SK-N-SH (cell line): ENCODE results near the gene XXYLT1. TPM values are rescaled to one million over a fixed set of nuclear protein-coding genes. Genes with fewer than 3 reads are reported as not detected.

Source experiments
- CTCF ChIA-PET: fragments of 300-600, 350-600 bp; formaldehyde crosslinking; extraction: SDS; loops from one replicate; lab custom pipeline; 2021; lab: Yijun Ruan, JAX
- POLR2A ChIA-PET: fragments of 350-600 bp; sonication (Branson Sonifier 250); formaldehyde crosslinking; extraction: SDS; loops from one replicate; lab custom pipeline; 2020; ENCODE audit warnings: antibody characterized with exemption, inconsistent platforms; lab: Yijun Ruan, JAX
- DNase-seq: peaks from one replicate; pipeline ENCODE4 v3.0.0; 2012
- H2AFZ ChIP-seq: fragments of 200-600 bp; sonication (generic); 2 replicates; pipeline ENCODE4 v1.8.1; 2016; ENCODE audit warnings: antibody characterized with exemption, mild to moderate bottlenecking, low read depth
- H3F3A ChIP-seq: fragments of 200-600 bp; sonication (generic); replicated peaks from 2 replicates; pipeline ENCODE3; 2016; ENCODE audit warnings: antibody characterized with exemption, mild to moderate bottlenecking; ENCODE audit not compliant: insufficient read depth
- H3K27ac ChIP-seq, 2 experiments: fragments of 200-500 bp in 1 of 2; fragments of 200-600 bp in 1 of 2; sonication (Bioruptor generic) in 1 of 2; sonication (generic), shearing (Covaris generic) in 1 of 2; 2 replicates each; pipeline versions ENCODE4 v1.5.1 to v1.6.1; 2014 to 2016; ENCODE audit warnings: low read depth in 2 of 2, inconsistent platforms in 1 of 2, low read length in 1 of 2, mild to moderate bottlenecking in 1 of 2, mixed read lengths in 1 of 2
- H3K27me3 ChIP-seq: fragments of 200-600 bp; sonication (generic), shearing (Covaris generic); 2 replicates; pipeline ENCODE4 v1.6.1; 2016; ENCODE audit warnings: mixed run types; ENCODE audit not compliant: insufficient read depth
- H3K36me3 ChIP-seq, 2 experiments: fragments of 200-500 bp in 1 of 2; fragments of 200-600 bp in 1 of 2; sonication (Bioruptor generic) in 1 of 2; sonication (generic) in 1 of 2; replicated peaks in 1 of 2; 2 replicates each; pipeline versions ENCODE3 to v1.5.1; 2014 to 2016; ENCODE audit warnings: low read length in 1 of 2, mild to moderate bottlenecking in 1 of 2; ENCODE audit not compliant: insufficient read depth in 2 of 2, control insufficient read depth in 1 of 2
- H3K4me1 ChIP-seq, 2 experiments: fragments of 200-500 bp in 1 of 2; fragments of 200-600 bp in 1 of 2; sonication (Bioruptor generic) in 1 of 2; sonication (generic), shearing (Covaris generic) in 1 of 2; 2 replicates each; pipeline versions ENCODE4 v1.5.1 to v1.6.1; 2014 to 2016; ENCODE audit warnings: low read depth in 1 of 2, low read length in 1 of 2, mixed run types in 1 of 2; ENCODE audit not compliant: insufficient read depth in 2 of 2, control insufficient read depth in 1 of 2
- H3K4me2 ChIP-seq: fragments of 200-600 bp; sonication (generic), shearing (Covaris generic); 2 replicates; pipeline ENCODE4 v1.6.1; 2017; ENCODE audit warnings: mixed run types
- H3K4me3 ChIP-seq, 2 experiments: fragments of 200-500 bp in 1 of 2; fragments of 200-600 bp in 1 of 2; sonication (Bioruptor generic) in 1 of 2; sonication (generic), shearing (Covaris generic) in 1 of 2; 2 replicates each; pipeline versions ENCODE4 v1.5.1 to v1.8.1; 2014 to 2016; ENCODE audit warnings: low read depth in 2 of 2, inconsistent platforms in 1 of 2, low read length in 1 of 2, mild to moderate bottlenecking in 1 of 2, mixed read lengths in 1 of 2, moderate library complexity in 1 of 2
- H3K79me2 ChIP-seq: fragments of 200-600 bp; sonication (generic); 2 replicates; pipeline ENCODE4 v1.8.1; 2017; ENCODE audit warnings: mild to moderate bottlenecking; ENCODE audit not compliant: insufficient read depth
- H3K9ac ChIP-seq: fragments of 200-600 bp; sonication (generic); 2 replicates; pipeline ENCODE4 v1.6.1; 2017; ENCODE audit warnings: mixed run types
- H3K9me2 ChIP-seq: fragments of 200-600 bp; sonication (generic); 2 replicates; pipeline ENCODE4 v1.6.1; 2017; ENCODE audit warnings: mixed run types
- H3K9me3 ChIP-seq: fragments of 200-600 bp; sonication (generic); 2 replicates; pipeline ENCODE4 v1.6.1; 2017; ENCODE audit warnings: mixed run types, mild to moderate bottlenecking, moderate library complexity
- H4K20me1 ChIP-seq: fragments of 200-600 bp; sonication (generic); 2 replicates; pipeline ENCODE4 v1.6.1; 2017; ENCODE audit warnings: mild to moderate bottlenecking, mixed run types; ENCODE audit not compliant: insufficient read depth
- CHD2 ChIP-seq: fragments of 150-350 bp; IDR thresholded peaks from 2 replicates; pipeline ENCODE4 v1.6.1; 2018; ENCODE audit warnings: low read length; ENCODE audit not compliant: partially characterized antibody
- ELF1 ChIP-seq: IDR thresholded peaks from 2 replicates; pipeline ENCODE4 v1.4.0; 2012
- EP300 ChIP-seq, 2 experiments: IDR thresholded peaks; 2 replicates each; pipeline versions ENCODE4 v1.4.0 to v1.6.1; 2012; ENCODE audit warnings: borderline replicate concordance in 1 of 2, low read depth in 1 of 2, low read length in 1 of 2
- FOXJ3 ChIP-seq: sonication (generic); formaldehyde crosslinking; IDR thresholded peaks from 2 replicates; pipeline ENCODE4 v1.5.1; 2020; ENCODE audit warnings: mild to moderate bottlenecking, missing genetic modification reagents
- FOXM1 ChIP-seq: IDR thresholded peaks from 2 replicates; pipeline ENCODE4 v1.4.0; 2012; ENCODE audit warnings: low read depth, mild to moderate bottlenecking
- POLR2AphosphoS5 ChIP-seq: IDR thresholded peaks from 2 replicates; pipeline ENCODE4 v1.6.1; 2012; ENCODE audit warnings: low read depth, low read length
- RAD21 ChIP-seq: IDR thresholded peaks from 2 replicates; pipeline ENCODE4 v1.6.1; 2012; ENCODE audit warnings: mild to moderate bottlenecking, low read length
- RCOR1 ChIP-seq: fragments of 150-350 bp; IDR thresholded peaks from 2 replicates; pipeline ENCODE4 v1.6.1; 2017; ENCODE audit warnings: antibody characterized with exemption, low read length
- TAF1 ChIP-seq: IDR thresholded peaks from 2 replicates; pipeline ENCODE4 v1.6.1; 2012; ENCODE audit warnings: low read depth, mild to moderate bottlenecking, low read length, moderate library complexity, borderline replicate concordance
- TCF12 ChIP-seq: IDR thresholded peaks from 2 replicates; pipeline ENCODE4 v1.4.0; 2012
- YY1 ChIP-seq: IDR thresholded peaks from 2 replicates; pipeline ENCODE4 v1.4.0; 2012; ENCODE audit warnings: low read depth, mild to moderate bottlenecking
- WGBS: methylation state at CpG from one replicate; pipeline ENCODE4 v1.1.6; 2017; ENCODE audit warnings: low lambda C conversion rate; 5-methylcytosine and 5-hydroxymethylcytosine counted together
- polyA plus RNA-seq, 3 experiments: library from polyadenylated mRNA; depleted of rRNA; stranded (reverse); fragments of >200 nt; gene quantifications; 2 replicates each; pipeline ENCODE4 v1.2.3, GENCODE V29; 2012
- TF ChIP-seq, protein P1 (sequence below): IDR thresholded peaks from 2 replicates; pipeline ENCODE4 v1.6.1; 2012; ENCODE audit warnings: mild to moderate bottlenecking, low read depth, low read length, moderate library complexity
- TF ChIP-seq, protein P2 (sequence below): IDR thresholded peaks from 2 replicates; pipeline ENCODE4 v1.4.0; 2012; ENCODE audit warnings: low read depth, borderline replicate concordance
- TF ChIP-seq, protein P3 (sequence below): IDR thresholded peaks from 2 replicates; pipeline ENCODE4; 2012
- TF ChIP-seq, protein P4 (sequence below): fragments of 200-600 bp; sonication (generic); IDR thresholded peaks from 2 replicates; pipeline ENCODE4 v1.6.1; 2017; ENCODE audit warnings: antibody characterized with exemption, mild to moderate bottlenecking, moderate library complexity
- TF ChIP-seq, protein P5 (sequence below): IDR thresholded peaks from 2 replicates; pipeline ENCODE4 v1.4.0; 2012; ENCODE audit warnings: low read depth, borderline replicate concordance
- TF ChIP-seq, protein P6 (sequence below): fragments of 150-350 bp; IDR thresholded peaks from 2 replicates; pipeline ENCODE4 v1.6.1; 2017; ENCODE audit warnings: antibody characterized with exemption, low read length, low read depth, borderline replicate concordance

Gene XXYLT1
- polyA plus RNA-seq, 1 of the 3 experiments (the other 2 are of a cell fraction) = 22.6 TPM

DNA sequence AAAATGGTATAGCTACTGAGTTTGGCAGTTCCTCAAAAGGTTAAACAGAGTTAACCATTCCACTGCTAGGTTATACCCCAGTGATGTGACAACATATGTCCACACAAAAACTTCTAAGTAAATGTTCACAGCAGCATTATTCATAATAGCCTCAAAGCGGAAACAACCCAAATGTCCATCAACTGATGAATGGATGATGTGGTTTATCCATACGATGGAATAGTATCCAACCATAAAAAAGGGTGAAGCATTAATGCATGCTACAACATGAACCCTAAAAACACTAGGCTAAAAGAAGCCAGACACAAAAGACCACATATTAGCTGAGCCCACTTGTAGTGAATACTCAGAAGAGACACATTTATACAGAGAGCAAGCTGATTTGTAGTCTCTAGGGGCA, 9.0 kb downstream of the XXYLT1 start (continued):
- TF ChIP-seq, protein P1, sequence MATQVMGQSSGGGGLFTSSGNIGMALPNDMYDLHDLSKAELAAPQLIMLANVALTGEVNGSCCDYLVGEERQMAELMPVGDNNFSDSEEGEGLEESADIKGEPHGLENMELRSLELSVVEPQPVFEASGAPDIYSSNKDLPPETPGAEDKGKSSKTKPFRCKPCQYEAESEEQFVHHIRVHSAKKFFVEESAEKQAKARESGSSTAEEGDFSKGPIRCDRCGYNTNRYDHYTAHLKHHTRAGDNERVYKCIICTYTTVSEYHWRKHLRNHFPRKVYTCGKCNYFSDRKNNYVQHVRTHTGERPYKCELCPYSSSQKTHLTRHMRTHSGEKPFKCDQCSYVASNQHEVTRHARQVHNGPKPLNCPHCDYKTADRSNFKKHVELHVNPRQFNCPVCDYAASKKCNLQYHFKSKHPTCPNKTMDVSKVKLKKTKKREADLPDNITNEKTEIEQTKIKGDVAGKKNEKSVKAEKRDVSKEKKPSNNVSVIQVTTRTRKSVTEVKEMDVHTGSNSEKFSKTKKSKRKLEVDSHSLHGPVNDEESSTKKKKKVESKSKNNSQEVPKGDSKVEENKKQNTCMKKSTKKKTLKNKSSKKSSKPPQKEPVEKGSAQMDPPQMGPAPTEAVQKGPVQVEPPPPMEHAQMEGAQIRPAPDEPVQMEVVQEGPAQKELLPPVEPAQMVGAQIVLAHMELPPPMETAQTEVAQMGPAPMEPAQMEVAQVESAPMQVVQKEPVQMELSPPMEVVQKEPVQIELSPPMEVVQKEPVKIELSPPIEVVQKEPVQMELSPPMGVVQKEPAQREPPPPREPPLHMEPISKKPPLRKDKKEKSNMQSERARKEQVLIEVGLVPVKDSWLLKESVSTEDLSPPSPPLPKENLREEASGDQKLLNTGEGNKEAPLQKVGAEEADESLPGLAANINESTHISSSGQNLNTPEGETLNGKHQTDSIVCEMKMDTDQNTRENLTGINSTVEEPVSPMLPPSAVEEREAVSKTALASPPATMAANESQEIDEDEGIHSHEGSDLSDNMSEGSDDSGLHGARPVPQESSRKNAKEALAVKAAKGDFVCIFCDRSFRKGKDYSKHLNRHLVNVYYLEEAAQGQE = no peak
- TF ChIP-seq, protein P2, sequence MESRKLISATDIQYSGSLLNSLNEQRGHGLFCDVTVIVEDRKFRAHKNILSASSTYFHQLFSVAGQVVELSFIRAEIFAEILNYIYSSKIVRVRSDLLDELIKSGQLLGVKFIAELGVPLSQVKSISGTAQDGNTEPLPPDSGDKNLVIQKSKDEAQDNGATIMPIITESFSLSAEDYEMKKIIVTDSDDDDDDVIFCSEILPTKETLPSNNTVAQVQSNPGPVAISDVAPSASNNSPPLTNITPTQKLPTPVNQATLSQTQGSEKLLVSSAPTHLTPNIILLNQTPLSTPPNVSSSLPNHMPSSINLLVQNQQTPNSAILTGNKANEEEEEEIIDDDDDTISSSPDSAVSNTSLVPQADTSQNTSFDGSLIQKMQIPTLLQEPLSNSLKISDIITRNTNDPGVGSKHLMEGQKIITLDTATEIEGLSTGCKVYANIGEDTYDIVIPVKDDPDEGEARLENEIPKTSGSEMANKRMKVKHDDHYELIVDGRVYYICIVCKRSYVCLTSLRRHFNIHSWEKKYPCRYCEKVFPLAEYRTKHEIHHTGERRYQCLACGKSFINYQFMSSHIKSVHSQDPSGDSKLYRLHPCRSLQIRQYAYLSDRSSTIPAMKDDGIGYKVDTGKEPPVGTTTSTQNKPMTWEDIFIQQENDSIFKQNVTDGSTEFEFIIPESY = no peak

DNA sequence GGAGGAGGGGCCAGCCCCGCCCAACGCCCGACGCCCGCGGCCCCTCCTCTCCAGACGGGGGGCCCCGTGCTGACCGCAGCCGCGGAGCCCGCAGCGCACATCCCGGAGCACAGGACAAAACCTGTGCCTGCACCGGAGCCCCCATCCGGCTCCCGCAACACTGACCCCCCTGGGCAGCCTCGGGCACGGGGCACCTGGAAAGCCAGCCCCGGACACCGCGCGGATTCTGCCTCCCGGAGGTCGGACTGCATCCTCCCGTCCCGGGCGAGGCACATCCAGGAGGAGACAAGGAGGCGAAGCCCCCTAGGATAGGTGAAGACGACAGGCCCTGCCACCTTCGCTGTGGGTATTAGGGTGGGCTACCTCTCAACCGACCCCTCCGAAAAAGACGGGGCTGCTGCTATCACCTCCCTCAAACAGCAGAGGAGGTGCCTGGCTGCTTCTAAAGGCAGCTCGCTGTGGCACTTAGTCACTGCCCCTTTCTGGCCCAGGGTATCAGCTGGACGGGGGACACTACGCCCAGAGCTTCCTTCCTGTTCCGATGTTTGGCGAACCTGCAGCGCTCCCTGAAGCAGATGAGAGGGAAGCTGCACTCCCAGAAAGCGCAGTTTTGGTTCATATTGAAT, 10.6 kb downstream of the XXYLT1 start:
- 38% methylated on average over 22 of the region's 41 CpGs for WGBS
- peaks cover 50% of the 10 kb centered on the region for H3K79me2 ChIP-seq
- DNase-seq = peak; percentile 53
- peak overlapping the region; percentile 95 for H2AFZ ChIP-seq
- peak overlapping the region; percentile 57; the same call in 1 of the 2 replicates for H3K9ac ChIP-seq
- H3K9me3 ChIP-seq = no peaks in the 10 kb centered on the region
- H3F3A ChIP-seq = no peaks in the 10 kb centered on the region
- H4K20me1 ChIP-seq = no peaks in the 10 kb centered on the region; the same call in 1 of the 2 replicates
- CTCF ChIA-PET = interaction anchor here (0.6 to 3.9 kb wide), 16 partner anchors 10 to 617 kb away, joined by 3 to 48 read pairs (median 4); partner anchors contain the start of genes LSG1 and XXYLT1
- no peaks in the 10 kb centered on the region for H3K9me2 ChIP-seq
- H3K27ac ChIP-seq = peak overlapping the region in 1 of 2 experiments; percentile 45; a peak in 2 of 4 replicates
- H3K4me1 ChIP-seq = peaks cover 18 to 50% of the 10 kb centered on the region in 2 experiments
- no peaks in the 10 kb centered on the region for H3K27me3 ChIP-seq
- no peaks in the 10 kb centered on the region for H3K36me3 ChIP-seq
- POLR2A ChIA-PET = interaction anchor here (0.9 to 1.3 kb wide), 2 partner anchors 10 to 578 kb away, joined by 3 to 5 read pairs; no protein-coding TSS in a partner anchor
- H3K4me2 ChIP-seq = peak overlapping the region; percentile 96
- H3K4me3 ChIP-seq = peak overlapping the region; percentile 63 to 72
- TF ChIP-seq RCOR1 (no peak), RAD21 (no peak), TAF1 (no peak), POLR2AphosphoS5 (no peak), ELF1 (no peak), YY1 (no peak), EP300 (IDR thresholded peaks at IDR 0.05; ENCODE audit: borderline replicate concordance in 1 of 2, low read depth in 1 of 2, low read length in 1 of 2) (no peak), FOXM1 (no peak), CHD2 (no peak), FOXJ3 (CRISPR knock-in tag) (no peak), TCF12 (no peak)
- TF ChIP-seq, protein P3, sequence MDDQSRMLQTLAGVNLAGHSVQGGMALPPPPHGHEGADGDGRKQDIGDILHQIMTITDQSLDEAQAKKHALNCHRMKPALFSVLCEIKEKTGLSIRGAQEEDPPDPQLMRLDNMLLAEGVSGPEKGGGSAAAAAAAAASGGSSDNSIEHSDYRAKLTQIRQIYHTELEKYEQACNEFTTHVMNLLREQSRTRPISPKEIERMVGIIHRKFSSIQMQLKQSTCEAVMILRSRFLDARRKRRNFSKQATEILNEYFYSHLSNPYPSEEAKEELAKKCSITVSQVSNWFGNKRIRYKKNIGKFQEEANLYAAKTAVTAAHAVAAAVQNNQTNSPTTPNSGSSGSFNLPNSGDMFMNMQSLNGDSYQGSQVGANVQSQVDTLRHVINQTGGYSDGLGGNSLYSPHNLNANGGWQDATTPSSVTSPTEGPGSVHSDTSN = no peak
- TF ChIP-seq, protein P4, sequence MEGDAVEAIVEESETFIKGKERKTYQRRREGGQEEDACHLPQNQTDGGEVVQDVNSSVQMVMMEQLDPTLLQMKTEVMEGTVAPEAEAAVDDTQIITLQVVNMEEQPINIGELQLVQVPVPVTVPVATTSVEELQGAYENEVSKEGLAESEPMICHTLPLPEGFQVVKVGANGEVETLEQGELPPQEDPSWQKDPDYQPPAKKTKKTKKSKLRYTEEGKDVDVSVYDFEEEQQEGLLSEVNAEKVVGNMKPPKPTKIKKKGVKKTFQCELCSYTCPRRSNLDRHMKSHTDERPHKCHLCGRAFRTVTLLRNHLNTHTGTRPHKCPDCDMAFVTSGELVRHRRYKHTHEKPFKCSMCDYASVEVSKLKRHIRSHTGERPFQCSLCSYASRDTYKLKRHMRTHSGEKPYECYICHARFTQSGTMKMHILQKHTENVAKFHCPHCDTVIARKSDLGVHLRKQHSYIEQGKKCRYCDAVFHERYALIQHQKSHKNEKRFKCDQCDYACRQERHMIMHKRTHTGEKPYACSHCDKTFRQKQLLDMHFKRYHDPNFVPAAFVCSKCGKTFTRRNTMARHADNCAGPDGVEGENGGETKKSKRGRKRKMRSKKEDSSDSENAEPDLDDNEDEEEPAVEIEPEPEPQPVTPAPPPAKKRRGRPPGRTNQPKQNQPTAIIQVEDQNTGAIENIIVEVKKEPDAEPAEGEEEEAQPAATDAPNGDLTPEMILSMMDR = no peak; the same call in 1 of the 2 replicates
- TF ChIP-seq, protein P5, sequence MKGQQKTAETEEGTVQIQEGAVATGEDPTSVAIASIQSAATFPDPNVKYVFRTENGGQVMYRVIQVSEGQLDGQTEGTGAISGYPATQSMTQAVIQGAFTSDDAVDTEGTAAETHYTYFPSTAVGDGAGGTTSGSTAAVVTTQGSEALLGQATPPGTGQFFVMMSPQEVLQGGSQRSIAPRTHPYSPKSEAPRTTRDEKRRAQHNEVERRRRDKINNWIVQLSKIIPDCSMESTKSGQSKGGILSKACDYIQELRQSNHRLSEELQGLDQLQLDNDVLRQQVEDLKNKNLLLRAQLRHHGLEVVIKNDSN = no peak
- TF ChIP-seq, protein P6, sequence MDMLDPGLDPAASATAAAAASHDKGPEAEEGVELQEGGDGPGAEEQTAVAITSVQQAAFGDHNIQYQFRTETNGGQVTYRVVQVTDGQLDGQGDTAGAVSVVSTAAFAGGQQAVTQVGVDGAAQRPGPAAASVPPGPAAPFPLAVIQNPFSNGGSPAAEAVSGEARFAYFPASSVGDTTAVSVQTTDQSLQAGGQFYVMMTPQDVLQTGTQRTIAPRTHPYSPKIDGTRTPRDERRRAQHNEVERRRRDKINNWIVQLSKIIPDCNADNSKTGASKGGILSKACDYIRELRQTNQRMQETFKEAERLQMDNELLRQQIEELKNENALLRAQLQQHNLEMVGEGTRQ = no peak
- TF ChIP-seq, protein P2 = no peak
